GM20431 (cell line): ENCODE data around the gene SIPA1L3.

Source experiments
- in situ Hi-C: fragments of 300-500 bp; cut with MseI, MboI; formaldehyde crosslinking; loops from one replicate; pipeline ENCODE4 v1.15.0; 2020; ENCODE audit warnings: low sequenced_read_pairs; ENCODE audit not compliant: unreplicated experiment

SIPA1L3 gene

GRCh38 chr19:38032951-38033350 is 125.9 kb downstream of the SIPA1L3 start:
- in situ Hi-C loops, result no loop called here

- in situ Hi-C loops, result no loop called here
Observed at GRCh38 chr19:38033658-38034491, 126.9 kb downstream of the SIPA1L3 start.

GRCh38 chr19:38034492-38034860 is 127.5 kb downstream of the SIPA1L3 start:
- in situ Hi-C loops, result no loop called here

GRCh38 chr19:38035515-38036495 is 128.8 kb downstream of the SIPA1L3 start:
- in situ Hi-C loops, result no loop called here

GRCh38 chr19:38036707-38037611 is 130.0 kb downstream of the SIPA1L3 start:
- in situ Hi-C loops, result no loop called here

GRCh38 chr19:38039966-38040365 is 133.0 kb downstream of the SIPA1L3 start:
- in situ Hi-C loops, result no loop called here

- in situ Hi-C loops, result no loop called here
Observed at GRCh38 chr19:38042132-38042531, 135.1 kb downstream of the SIPA1L3 start.

- in situ Hi-C loops, result no loop called here
Observed at GRCh38 chr19:38043649-38044144, 136.7 kb downstream of the SIPA1L3 start.

- in situ Hi-C loops, result no loop called here
Observed at GRCh38 chr19:38044267-38045111, 137.5 kb downstream of the SIPA1L3 start.

- in situ Hi-C loops, result no loop called here
Observed at GRCh38 chr19:38045554-38046253, 138.7 kb downstream of the SIPA1L3 start.

GRCh38 chr19:38046254-38047048 is 139.4 kb downstream of the SIPA1L3 start:
- in situ Hi-C loops, result no loop called here

GRCh38 chr19:38047049-38047438 is 140.0 kb downstream of the SIPA1L3 start:
- in situ Hi-C loops, result no loop called here

- in situ Hi-C loops, result no loop called here
Observed at GRCh38 chr19:38047641-38048040, 140.6 kb downstream of the SIPA1L3 start.

- in situ Hi-C loops, result no loop called here
Observed at GRCh38 chr19:38049105-38049649, 142.2 kb downstream of the SIPA1L3 start.

GRCh38 chr19:38055010-38055409 is 148.0 kb downstream of the SIPA1L3 start:
- in situ Hi-C loops, result no loop called here

GRCh38 chr19:38055655-38056521 is 148.9 kb downstream of the SIPA1L3 start:
- in situ Hi-C loops, result no loop called here
